Panc1 (cell line): ENCODE results near the gene SLC17A7. TPM values are rescaled to one million over a fixed set of nuclear protein-coding genes. Genes with fewer than 3 reads are reported as not detected.

ENCODE experiments used
- ATAC-seq: fragments of 200-7000 bp; cut with Tn5 transposase; 2 replicates; pipeline ENCODE4 v1.9.1; 2020; ENCODE audit warnings: mild to moderate bottlenecking, moderate library complexity
- BruUV-seq: library from RNA; stranded (reverse); fragments of 400-500 nt; replicated peaks from 2 replicates; lab custom pipeline; 2021; lab: Mats Ljungman, UMichigan
- CTCF ChIA-PET: fragments of 300-600 bp; sonication (Branson Sonifier 250); formaldehyde crosslinking; loops from one replicate; lab custom pipeline; 2022; ENCODE audit warnings: antibody characterized with exemption; lab: Charles Lee
- POLR2A ChIA-PET: fragments of 300-600 bp; sonication (Branson Sonifier 250); formaldehyde crosslinking; loops from one replicate; lab custom pipeline; 2022; ENCODE audit warnings: antibody characterized with exemption; lab: Charles Lee
- DNase-seq: peaks from one replicate; pipeline ENCODE4 v3.0.0-alpha.2; 2010; ENCODE audit warnings: low read depth, low spot score
- H3K27ac ChIP-seq: 2 replicates; pipeline ENCODE4 v1.5.1; 2011; ENCODE audit warnings: mild to moderate bottlenecking, low read length, inconsistent platforms
- H3K27me3 ChIP-seq: fragments of 200-500 bp; sonication (Bioruptor generic); 2 replicates; pipeline ENCODE4 v1.6.0; 2014; ENCODE audit warnings: low read length, inconsistent platforms; ENCODE audit not compliant: control insufficient read depth, insufficient read depth
- H3K36me3 ChIP-seq: fragments of 200-500 bp; sonication (Bioruptor generic); 2 replicates; pipeline ENCODE4 v1.5.1; 2014; ENCODE audit warnings: inconsistent platforms, mild to moderate bottlenecking, low read length, moderate library complexity; ENCODE audit not compliant: control insufficient read depth, insufficient read depth
- H3K4me1 ChIP-seq: 2 replicates; pipeline ENCODE4 v1.5.1; 2011; ENCODE audit warnings: inconsistent platforms, mild to moderate bottlenecking, low read length, moderate library complexity; ENCODE audit not compliant: control insufficient read depth, insufficient read depth
- H3K4me3 ChIP-seq, 2 experiments: 2 replicates each; pipeline ENCODE4 v1.5.1; 2011 to 2012; ENCODE audit warnings: low read depth in 2 of 2, low read length in 2 of 2, mild to moderate bottlenecking in 2 of 2, inconsistent platforms in 1 of 2, moderate library complexity in 1 of 2
- H3K9me3 ChIP-seq: fragments of 200-500 bp; sonication (Bioruptor generic); 2 replicates; pipeline ENCODE4 v1.5.1; 2014; ENCODE audit warnings: low read depth, mild to moderate bottlenecking, inconsistent platforms, low read length, moderate library complexity; ENCODE audit not compliant: control insufficient read depth, insufficient read depth
- POLR2AphosphoS5 ChIP-seq: IDR thresholded peaks from 2 replicates; pipeline ENCODE4 v1.6.1; 2012; ENCODE audit warnings: mild to moderate bottlenecking, low read depth, low read length, moderate library complexity
- SIN3A ChIP-seq: IDR thresholded peaks from 2 replicates; pipeline ENCODE4 v1.6.1; 2012; ENCODE audit warnings: low read depth, mild to moderate bottlenecking, low read length, moderate library complexity, borderline replicate concordance; ENCODE audit not compliant: insufficient read depth
- TCF7L2 ChIP-seq: IDR thresholded peaks from 2 replicates; pipeline ENCODE4 v1.6.1; 2011; ENCODE audit warnings: mild to moderate bottlenecking, low read depth, low read length, inconsistent platforms
- in situ Hi-C: cut with HindIII; loops from 2 replicates; pipeline ENCODE4 v1.10.0; 2016; ENCODE audit warnings: low sequenced_read_pairs, low pct_unique_long_range_greater_than_20kb
- intact Hi-C: fragments of 100-400 bp; cut with micrococcal nuclease; formaldehyde crosslinking; loops from one replicate; pipeline ENCODE4 v1.10.0; 2022; ENCODE audit not compliant: unreplicated experiment
- total RNA-seq: library from RNA; stranded (reverse); gene quantifications from one replicate; pipeline ENCODE4 v1.2.1, GENCODE V29; 2021; ENCODE audit not compliant: unreplicated experiment
- TF ChIP-seq, protein P1 (sequence below): fragments of 450-650 bp; IDR thresholded peaks from 2 replicates; pipeline ENCODE4 v1.5.1; 2017; ENCODE audit warnings: mild to moderate bottlenecking
- TF ChIP-seq, protein P2 (sequence below), 2 experiments: IDR thresholded peaks; 2 replicates each; pipeline ENCODE4 v1.6.1; 2011 to 2012; ENCODE audit warnings: low read depth in 2 of 2, control low read depth in 1 of 2, low read length in 1 of 2, mild to moderate bottlenecking in 1 of 2, moderate library complexity in 1 of 2; ENCODE audit not compliant: insufficient read depth in 1 of 2

SLC17A7 gene
- total RNA-seq, 1 experiment from 2014 or later, result 1.2 TPM

DNA sequence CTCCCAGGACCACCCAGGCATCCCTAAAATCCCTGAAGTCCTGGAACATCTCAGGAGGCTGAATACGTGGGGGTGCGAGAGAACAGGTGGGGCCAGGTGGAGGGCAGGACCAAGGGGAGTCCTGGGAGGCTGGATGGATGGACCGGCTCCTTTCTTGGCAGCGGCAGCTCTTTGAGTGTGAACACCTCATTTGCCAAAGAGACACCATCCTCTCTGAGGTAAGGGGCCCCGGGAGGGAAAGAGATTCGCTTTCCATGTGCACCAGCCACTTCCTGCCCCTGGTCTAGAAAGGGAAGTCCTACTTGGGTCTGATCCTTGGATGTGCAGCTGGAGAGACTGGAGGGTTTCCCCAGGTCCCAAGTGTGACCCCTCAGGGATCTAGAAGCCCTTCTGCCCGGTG, 34.2 kb downstream of the SLC17A7 start:
- ATAC-seq (no peak), DNase-seq (no peak)
- Histone ChIP-seq H3K4me3 (no peak overlapping the region), H3K27me3 (no peaks in the 10 kb centered on the region), H3K9me3 (no peaks in the 10 kb centered on the region), H3K27ac (no peak overlapping the region), H3K4me1 (no peaks in the 10 kb centered on the region), H3K36me3 (no peaks in the 10 kb centered on the region)
- in situ Hi-C loops (no loop called here), intact Hi-C loops (no loop called here)
- TF ChIP-seq SIN3A (no peak), TCF7L2 (no peak), POLR2AphosphoS5 (no peak)
- TF ChIP-seq, protein P1, sequence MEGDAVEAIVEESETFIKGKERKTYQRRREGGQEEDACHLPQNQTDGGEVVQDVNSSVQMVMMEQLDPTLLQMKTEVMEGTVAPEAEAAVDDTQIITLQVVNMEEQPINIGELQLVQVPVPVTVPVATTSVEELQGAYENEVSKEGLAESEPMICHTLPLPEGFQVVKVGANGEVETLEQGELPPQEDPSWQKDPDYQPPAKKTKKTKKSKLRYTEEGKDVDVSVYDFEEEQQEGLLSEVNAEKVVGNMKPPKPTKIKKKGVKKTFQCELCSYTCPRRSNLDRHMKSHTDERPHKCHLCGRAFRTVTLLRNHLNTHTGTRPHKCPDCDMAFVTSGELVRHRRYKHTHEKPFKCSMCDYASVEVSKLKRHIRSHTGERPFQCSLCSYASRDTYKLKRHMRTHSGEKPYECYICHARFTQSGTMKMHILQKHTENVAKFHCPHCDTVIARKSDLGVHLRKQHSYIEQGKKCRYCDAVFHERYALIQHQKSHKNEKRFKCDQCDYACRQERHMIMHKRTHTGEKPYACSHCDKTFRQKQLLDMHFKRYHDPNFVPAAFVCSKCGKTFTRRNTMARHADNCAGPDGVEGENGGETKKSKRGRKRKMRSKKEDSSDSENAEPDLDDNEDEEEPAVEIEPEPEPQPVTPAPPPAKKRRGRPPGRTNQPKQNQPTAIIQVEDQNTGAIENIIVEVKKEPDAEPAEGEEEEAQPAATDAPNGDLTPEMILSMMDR, result no peak
- TF ChIP-seq, protein P2, sequence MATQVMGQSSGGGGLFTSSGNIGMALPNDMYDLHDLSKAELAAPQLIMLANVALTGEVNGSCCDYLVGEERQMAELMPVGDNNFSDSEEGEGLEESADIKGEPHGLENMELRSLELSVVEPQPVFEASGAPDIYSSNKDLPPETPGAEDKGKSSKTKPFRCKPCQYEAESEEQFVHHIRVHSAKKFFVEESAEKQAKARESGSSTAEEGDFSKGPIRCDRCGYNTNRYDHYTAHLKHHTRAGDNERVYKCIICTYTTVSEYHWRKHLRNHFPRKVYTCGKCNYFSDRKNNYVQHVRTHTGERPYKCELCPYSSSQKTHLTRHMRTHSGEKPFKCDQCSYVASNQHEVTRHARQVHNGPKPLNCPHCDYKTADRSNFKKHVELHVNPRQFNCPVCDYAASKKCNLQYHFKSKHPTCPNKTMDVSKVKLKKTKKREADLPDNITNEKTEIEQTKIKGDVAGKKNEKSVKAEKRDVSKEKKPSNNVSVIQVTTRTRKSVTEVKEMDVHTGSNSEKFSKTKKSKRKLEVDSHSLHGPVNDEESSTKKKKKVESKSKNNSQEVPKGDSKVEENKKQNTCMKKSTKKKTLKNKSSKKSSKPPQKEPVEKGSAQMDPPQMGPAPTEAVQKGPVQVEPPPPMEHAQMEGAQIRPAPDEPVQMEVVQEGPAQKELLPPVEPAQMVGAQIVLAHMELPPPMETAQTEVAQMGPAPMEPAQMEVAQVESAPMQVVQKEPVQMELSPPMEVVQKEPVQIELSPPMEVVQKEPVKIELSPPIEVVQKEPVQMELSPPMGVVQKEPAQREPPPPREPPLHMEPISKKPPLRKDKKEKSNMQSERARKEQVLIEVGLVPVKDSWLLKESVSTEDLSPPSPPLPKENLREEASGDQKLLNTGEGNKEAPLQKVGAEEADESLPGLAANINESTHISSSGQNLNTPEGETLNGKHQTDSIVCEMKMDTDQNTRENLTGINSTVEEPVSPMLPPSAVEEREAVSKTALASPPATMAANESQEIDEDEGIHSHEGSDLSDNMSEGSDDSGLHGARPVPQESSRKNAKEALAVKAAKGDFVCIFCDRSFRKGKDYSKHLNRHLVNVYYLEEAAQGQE (IDR thresholded peaks at IDR 0.05; ENCODE audit: insufficient read depth in 1 of 2, low read depth in 2 of 2, low read length in 1 of 2), result no peak
- ChIA-PET POLR2A (interaction anchor here (0.6 kb wide), 1 partner anchor 40 kb away, joined by 4 read pairs; no protein-coding TSS in a partner anchor), CTCF (no interaction called here)
- BruUV-seq, result no TSS peak

DNA sequence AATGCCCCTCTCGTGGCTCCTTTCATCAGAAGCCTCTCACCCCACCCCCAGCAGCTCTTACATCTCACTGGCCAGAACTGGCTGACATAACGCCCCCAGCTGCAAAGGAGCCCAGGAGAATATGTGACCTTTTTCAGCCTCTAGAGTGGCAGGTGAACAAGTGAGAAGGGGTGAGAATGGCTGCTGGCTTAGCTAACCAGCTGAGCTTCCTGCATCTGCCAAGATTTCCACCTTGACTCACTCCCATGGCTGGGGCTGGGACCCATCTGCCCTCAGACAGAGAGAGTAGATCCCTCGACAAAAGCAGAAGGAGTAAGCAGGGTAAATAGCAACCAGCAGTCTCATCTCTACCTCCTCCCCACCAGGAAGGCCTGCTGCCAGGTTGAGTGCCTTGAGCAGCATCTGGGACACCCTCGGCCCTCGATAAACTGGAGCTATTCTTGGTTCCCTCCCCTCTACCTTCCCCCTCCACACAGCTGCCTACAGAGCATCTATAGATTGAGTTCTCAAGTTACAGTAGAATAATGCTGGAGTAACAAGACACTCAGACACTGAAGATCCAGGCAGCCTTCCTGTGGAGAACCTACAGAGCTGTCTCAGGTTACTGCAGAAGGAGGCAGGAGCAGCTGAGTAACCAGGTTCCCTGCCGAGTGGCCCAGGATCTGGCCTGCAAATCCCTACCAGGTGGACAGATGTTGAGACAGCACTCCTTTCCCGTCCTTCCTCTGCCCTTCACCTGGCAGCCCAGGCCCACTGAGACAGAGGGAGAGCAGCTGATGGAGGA, 37.7 kb downstream of the SLC17A7 start:
- H3K4me1 ChIP-seq, result no peaks in the 10 kb centered on the region
- no peak overlapping the region for H3K4me3 ChIP-seq
- ChIA-PET POLR2A (no interaction called here), CTCF (no interaction called here)
- TF ChIP-seq TCF7L2, result no peak
- TF ChIP-seq POLR2AphosphoS5, result no peak
- no peak for TF ChIP-seq SIN3A
- TF ChIP-seq, protein P1, result no peak
- TF ChIP-seq, protein P2 (IDR thresholded peaks at IDR 0.05; ENCODE audit: insufficient read depth in 1 of 2, low read depth in 2 of 2, low read length in 1 of 2), result no peak
- no peaks in the 10 kb centered on the region for H3K9me3 ChIP-seq
- no TSS peak for BruUV-seq
- intact Hi-C loops, result no loop called here
- H3K27me3 ChIP-seq, result no peaks in the 10 kb centered on the region
- DNase-seq, result no peak
- H3K36me3 ChIP-seq, result no peaks in the 10 kb centered on the region
- H3K27ac ChIP-seq, result no peak overlapping the region
- ATAC-seq, result no peak
- in situ Hi-C loops, result no loop called here
